ENCODE measurements around the gene GRIA1.
"Not testable (repeated sequence)": the region's sequence is repeated elsewhere in the genome, so short reads cannot be mapped to it uniquely, and the experiment has no call there.

The GRIA1 gene

GRCh38 chr5:153670101-153670500 lies 179.6 kb downstream of the GRIA1 start:
- DNase-seq, result no peak

- no peak for DNase-seq
Measured at GRCh38 chr5:153671653-153672346, 181.3 kb downstream of the GRIA1 start.

GRCh38 chr5:153672347-153673090 lies 182.0 kb downstream of the GRIA1 start:
- DNase-seq, result no peak

GRCh38 chr5:153674356-153674755 lies 183.9 kb downstream of the GRIA1 start:
- no peak for DNase-seq

- DNase-seq, result no peak
Measured at GRCh38 chr5:153676406-153676805, 185.9 kb downstream of the GRIA1 start.

- DNase-seq, result no peak
Measured at GRCh38 chr5:153676821-153677220, 186.4 kb downstream of the GRIA1 start.

- DNase-seq, result no peak
Measured at GRCh38 chr5:153678617-153679329, 188.3 kb downstream of the GRIA1 start.

- DNase-seq, result no peak
Measured at GRCh38 chr5:153690236-153690635, 199.8 kb downstream of the GRIA1 start.

- no peak for DNase-seq
Measured at GRCh38 chr5:153696256-153696655, 205.8 kb downstream of the GRIA1 start.

GRCh38 chr5:153699035-153699434 lies 208.6 kb downstream of the GRIA1 start:
- DNase-seq, result no peak

- DNase-seq, result no peak
Measured at GRCh38 chr5:153700940-153701339, 210.5 kb downstream of the GRIA1 start.

- DNase-seq, result no peak
Measured at GRCh38 chr5:153702265-153702664, 211.8 kb downstream of the GRIA1 start.

- no peak for DNase-seq
Measured at GRCh38 chr5:153704110-153704509, 213.6 kb downstream of the GRIA1 start.

GRCh38 chr5:153707626-153708025 lies 217.2 kb downstream of the GRIA1 start:
- no peak for DNase-seq

GRCh38 chr5:153711755-153712154 lies 221.3 kb downstream of the GRIA1 start:
- DNase-seq, result no peak

- no peak for DNase-seq
Measured at GRCh38 chr5:153712946-153713345, 222.5 kb downstream of the GRIA1 start.

- no peak for DNase-seq
Measured at GRCh38 chr5:153713943-153714342, 223.5 kb downstream of the GRIA1 start.

GRCh38 chr5:153714798-153715197 lies 224.3 kb downstream of the GRIA1 start:
- DNase-seq, result no peak

- DNase-seq, result no peak
Measured at GRCh38 chr5:153717287-153717686, 226.8 kb downstream of the GRIA1 start.

- no peak for DNase-seq
Measured at GRCh38 chr5:153718713-153719112, 228.2 kb downstream of the GRIA1 start.

- DNase-seq, result no peak
Measured at GRCh38 chr5:153719324-153719723, 228.9 kb downstream of the GRIA1 start.

- not testable (repeated sequence) for DNase-seq
Measured at GRCh38 chr5:153723022-153723610, 232.6 kb downstream of the GRIA1 start.

- no peak for DNase-seq
Measured at GRCh38 chr5:153742060-153742459, 251.6 kb downstream of the GRIA1 start.

Data from NCI-H1694 (cell line).